ENCODE data around the gene UQCRQ. TPM values are rescaled to one million over a fixed set of nuclear protein-coding genes. Genes with fewer than 3 reads are reported as not detected.

The UQCRQ gene
- total RNA-seq, 1 donor from 2014 or later = 387 TPM

DNA sequence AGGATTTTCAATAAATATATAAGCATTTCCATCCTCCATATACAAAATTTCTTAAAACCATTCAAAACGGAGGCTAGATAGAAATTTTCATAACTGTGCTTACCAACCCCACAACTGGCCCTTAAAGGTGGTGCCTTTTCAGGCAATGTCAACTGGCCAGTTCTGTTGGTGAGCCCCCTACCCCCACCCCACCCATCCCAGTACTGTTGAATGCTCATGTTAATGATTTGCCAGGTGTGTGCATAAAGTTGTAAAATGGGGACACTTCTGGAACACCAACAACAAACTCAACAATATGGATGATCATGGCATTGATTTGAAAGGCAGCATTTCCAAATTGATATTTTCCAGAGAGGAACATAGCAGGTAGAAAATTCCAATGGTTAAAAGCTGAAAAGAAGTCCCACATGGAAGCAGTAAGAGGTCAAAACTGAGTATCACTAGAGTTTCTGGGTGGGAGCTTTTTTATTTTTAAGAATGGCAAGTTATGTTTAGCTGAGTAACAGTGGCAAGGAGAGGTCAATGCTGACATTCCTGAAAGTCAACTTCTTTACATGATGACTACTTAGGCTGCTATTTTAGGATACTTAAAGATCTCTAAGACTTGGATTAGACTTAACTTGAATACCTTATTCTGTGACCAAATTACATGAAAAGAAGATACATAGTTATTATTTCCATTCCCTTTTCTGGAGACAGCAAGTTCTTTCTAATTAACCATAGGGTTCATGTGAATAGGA is 9.7 kb downstream of the UQCRQ start:
- no peak for DNase-seq (ENCODE audit: extremely low spot score, unreplicated experiment)
- no peak overlapping the region for H3K27ac Mint-ChIP-seq (ENCODE audit: unreplicated experiment)
- peaks cover 43% of the 10 kb centered on the region for H3K36me3 Mint-ChIP-seq (ENCODE audit: unreplicated experiment)
- H3K4me1 Mint-ChIP-seq (ENCODE audit: unreplicated experiment) = no peaks in the 10 kb centered on the region
- H3K27me3 Mint-ChIP-seq (ENCODE audit: unreplicated experiment) = no peaks in the 10 kb centered on the region
- no peak overlapping the region for H3K4me3 Mint-ChIP-seq (ENCODE audit: unreplicated experiment)
- TF ChIP-seq CTCF (IDR thresholded peaks at IDR 0.05) = no peak
- H3K9me3 Mint-ChIP-seq (ENCODE audit: unreplicated experiment) = no peaks in the 10 kb centered on the region

DNA sequence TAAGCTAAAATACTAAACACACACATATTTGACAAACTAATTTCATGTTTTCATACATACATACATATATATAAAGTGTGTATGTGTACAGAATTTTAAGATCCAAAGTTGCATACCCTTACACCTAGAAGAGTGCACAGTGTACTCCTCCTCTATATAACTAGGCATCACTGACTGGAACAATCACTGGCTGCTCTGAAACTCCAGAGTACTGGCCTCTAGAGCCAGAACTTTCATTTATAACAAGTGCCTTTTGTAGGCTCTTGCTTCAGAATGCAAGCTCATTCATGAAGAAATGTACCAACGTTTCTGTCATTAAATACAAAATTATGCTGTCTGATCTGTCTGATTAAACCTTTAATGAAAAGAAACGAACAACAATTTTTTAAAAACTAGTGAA is 11.0 kb downstream of the UQCRQ start:
- no peaks in the 10 kb centered on the region for H3K4me1 Mint-ChIP-seq (ENCODE audit: unreplicated experiment)
- no peaks in the 10 kb centered on the region for H3K27me3 Mint-ChIP-seq (ENCODE audit: unreplicated experiment)
- no peak for DNase-seq (ENCODE audit: extremely low spot score, unreplicated experiment)
- no peaks in the 10 kb centered on the region for H3K9me3 Mint-ChIP-seq (ENCODE audit: unreplicated experiment)
- no peak overlapping the region for H3K4me3 Mint-ChIP-seq (ENCODE audit: unreplicated experiment)
- peaks cover 47% of the 10 kb centered on the region for H3K36me3 Mint-ChIP-seq (ENCODE audit: unreplicated experiment)
- TF ChIP-seq CTCF (IDR thresholded peaks at IDR 0.05) = no peak
- H3K27ac Mint-ChIP-seq (ENCODE audit: unreplicated experiment) = no peak overlapping the region

GRCh38 chr5:132877938-132878337 is 11.5 kb downstream of the UQCRQ start:
- Mint-ChIP-seq H3K9me3 (ENCODE audit: unreplicated experiment) (no peaks in the 10 kb centered on the region), H3K4me1 (ENCODE audit: unreplicated experiment) (no peaks in the 10 kb centered on the region), H3K4me3 (ENCODE audit: unreplicated experiment) (no peak overlapping the region), H3K27ac (ENCODE audit: unreplicated experiment) (peak overlapping the region; percentile 42), H3K27me3 (ENCODE audit: unreplicated experiment) (no peaks in the 10 kb centered on the region), H3K36me3 (ENCODE audit: unreplicated experiment) (peaks cover 46% of the 10 kb centered on the region)
- TF ChIP-seq CTCF (IDR thresholded peaks at IDR 0.05) = no peak
- no peak for DNase-seq (ENCODE audit: extremely low spot score, unreplicated experiment)

- no peaks in the 10 kb centered on the region for H3K9me3 Mint-ChIP-seq (ENCODE audit: unreplicated experiment)
- peaks cover 60% of the 10 kb centered on the region for H3K36me3 Mint-ChIP-seq (ENCODE audit: unreplicated experiment)
- no peak for DNase-seq (ENCODE audit: extremely low spot score, unreplicated experiment)
- peak overlapping the region; percentile 31 for H3K27ac Mint-ChIP-seq (ENCODE audit: unreplicated experiment)
- H3K4me3 Mint-ChIP-seq (ENCODE audit: unreplicated experiment) = no peak overlapping the region
- TF ChIP-seq CTCF (IDR thresholded peaks at IDR 0.05) = peak; percentile 76
- no peaks in the 10 kb centered on the region for H3K4me1 Mint-ChIP-seq (ENCODE audit: unreplicated experiment)
- no peaks in the 10 kb centered on the region for H3K27me3 Mint-ChIP-seq (ENCODE audit: unreplicated experiment)
Observed at GRCh38 chr5:132883261-132883834, 16.9 kb downstream of the UQCRQ start.

GRCh38 chr5:132884548-132884947 is 18.1 kb downstream of the UQCRQ start:
- H3K4me3 Mint-ChIP-seq (ENCODE audit: unreplicated experiment) = no peak overlapping the region
- peak overlapping the region; percentile 31 for H3K27ac Mint-ChIP-seq (ENCODE audit: unreplicated experiment)
- H3K4me1 Mint-ChIP-seq (ENCODE audit: unreplicated experiment) = no peaks in the 10 kb centered on the region
- H3K27me3 Mint-ChIP-seq (ENCODE audit: unreplicated experiment) = no peaks in the 10 kb centered on the region
- peaks cover 53% of the 10 kb centered on the region for H3K36me3 Mint-ChIP-seq (ENCODE audit: unreplicated experiment)
- no peak for TF ChIP-seq CTCF (IDR thresholded peaks at IDR 0.05)
- DNase-seq (ENCODE audit: extremely low spot score, unreplicated experiment) = no peak
- H3K9me3 Mint-ChIP-seq (ENCODE audit: unreplicated experiment) = no peaks in the 10 kb centered on the region

All from osteocyte (in vitro differentiated cells).